ENCODE data around the gene EIF5A2. TPM values are rescaled to one million over a fixed set of nuclear protein-coding genes. Genes with fewer than 3 reads are reported as not detected.
"Not testable (repeated sequence)": the region's sequence is repeated elsewhere in the genome, so short reads cannot be mapped to it uniquely, and the experiment has no call there.

Gene EIF5A2
- total and polyA plus RNA-seq, 2 donors = 2.9 to 6.2 TPM

DNA sequence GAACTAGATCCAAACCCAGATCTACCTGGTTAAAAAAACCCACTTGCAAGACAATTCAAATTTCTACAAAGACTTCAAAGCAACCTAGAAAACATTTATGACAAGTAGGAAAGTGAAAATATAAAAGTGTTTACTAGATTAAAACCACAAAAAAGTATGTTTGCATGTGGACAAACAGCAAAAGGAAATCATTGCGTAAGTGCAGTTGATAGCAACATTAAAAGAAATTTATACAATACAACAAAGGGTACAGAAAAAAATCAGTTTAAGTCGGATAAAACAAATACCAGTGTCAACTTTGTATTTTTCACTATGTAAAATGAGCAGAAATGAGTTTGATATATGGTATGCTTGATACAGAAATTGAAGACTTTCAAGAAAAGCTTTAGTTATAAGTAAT lies 2.6 kb downstream of the EIF5A2 start:
- Histone ChIP-seq H3K4me1 (ENCODE audit: control insufficient read depth in 2 of 2, insufficient read depth in 2 of 2, low read length in 2 of 2) (peaks cover 4 to 12% of the 10 kb centered on the region in 2 donors), H3K4me3 (ENCODE audit: low read length in 2 of 2) (no peak overlapping the region), H3K36me3 (ENCODE audit: control insufficient read depth in 2 of 2, insufficient read depth in 2 of 2, low read length in 1 of 2) (no peaks in the 10 kb centered on the region), H3K27me3 (ENCODE audit: control insufficient read depth in 2 of 2, insufficient read depth in 1 of 2, low read length in 1 of 2) (peaks cover 0 to 5% of the 10 kb centered on the region in 2 donors), H3K27ac (ENCODE audit: low read depth in 1 of 2, low read length in 1 of 2) (no peak overlapping the region), H3K9me3 (ENCODE audit: control insufficient read depth in 2 of 2, insufficient read depth in 1 of 2, low read length in 1 of 2) (peaks cover 6 to 13% of the 10 kb centered on the region in 2 donors)
- no peak for DNase-seq (ENCODE audit: low read depth in 6 of 9, low spot score in 9 of 9)
- WGBS = 94% methylated on average over 2 of the region's 2 CpGs

GRCh38 chr3:170903123-170903522 lies 5.3 kb downstream of the EIF5A2 start:
- Histone ChIP-seq H3K4me1 (ENCODE audit: control insufficient read depth in 2 of 2, insufficient read depth in 2 of 2, low read length in 2 of 2) (peaks cover 4 to 6% of the 10 kb centered on the region in 2 donors), H3K4me3 (ENCODE audit: low read length in 2 of 2) (no peak overlapping the region), H3K36me3 (ENCODE audit: control insufficient read depth in 2 of 2, insufficient read depth in 2 of 2, low read length in 1 of 2) (no peaks in the 10 kb centered on the region), H3K27me3 (ENCODE audit: control insufficient read depth in 2 of 2, insufficient read depth in 1 of 2, low read length in 1 of 2) (no peaks in the 10 kb centered on the region), H3K27ac (ENCODE audit: low read depth in 1 of 2, low read length in 1 of 2) (no peak overlapping the region), H3K9me3 (ENCODE audit: control insufficient read depth in 2 of 2, insufficient read depth in 1 of 2, low read length in 1 of 2) (no peaks in the 10 kb centered on the region)
- no peak for DNase-seq (ENCODE audit: low read depth in 6 of 9, low spot score in 9 of 9)
- 98% methylated on average over 3 of the region's 3 CpGs for WGBS

DNA sequence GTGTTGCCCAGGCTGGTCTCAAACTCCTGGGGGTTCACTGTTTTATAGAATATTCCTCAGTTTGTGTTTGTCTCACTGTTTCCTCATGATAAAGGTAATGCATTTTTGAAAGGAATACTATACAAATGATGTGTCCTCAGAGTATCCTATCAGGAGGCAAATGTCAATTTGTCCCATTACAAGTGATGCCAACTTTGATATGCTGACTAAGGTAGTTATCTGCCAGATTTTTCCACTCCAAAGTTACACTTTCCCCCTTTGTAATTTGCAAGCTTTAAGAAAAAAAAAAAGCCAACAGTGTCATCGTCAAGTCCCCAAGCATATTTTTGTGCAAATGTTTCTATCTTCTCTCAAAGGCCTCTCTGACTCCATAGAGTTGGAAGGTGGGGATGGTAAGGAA lies 9.0 kb downstream of the EIF5A2 start:
- no peak for DNase-seq (ENCODE audit: low read depth in 6 of 9, low spot score in 9 of 9)
- WGBS = 95% methylated on average over 1 of the region's 1 CpG

GRCh38 chr3:170897978-170898377 lies 10.5 kb downstream of the EIF5A2 start:
- H3K27ac ChIP-seq (ENCODE audit: low read depth in 1 of 2, low read length in 1 of 2) = no peak overlapping the region
- no peak overlapping the region for H3K4me3 ChIP-seq (ENCODE audit: low read length in 2 of 2)
- no peaks in the 10 kb centered on the region for H3K9me3 ChIP-seq (ENCODE audit: control insufficient read depth in 2 of 2, insufficient read depth in 1 of 2, low read length in 1 of 2)
- whole genome bisulfite sequencing = 96% methylated on average over 2 of the region's 2 CpGs
- H3K27me3 ChIP-seq (ENCODE audit: control insufficient read depth in 2 of 2, insufficient read depth in 1 of 2, low read length in 1 of 2) = no peaks in the 10 kb centered on the region
- no peak for DNase-seq (ENCODE audit: low read depth in 6 of 9, low spot score in 9 of 9)
- no peaks in the 10 kb centered on the region for H3K36me3 ChIP-seq (ENCODE audit: control insufficient read depth in 2 of 2, insufficient read depth in 2 of 2, low read length in 1 of 2)
- H3K4me1 ChIP-seq (ENCODE audit: control insufficient read depth in 2 of 2, insufficient read depth in 2 of 2, low read length in 2 of 2) = no peaks in the 10 kb centered on the region

More for the DNA sequence above, 9.0 kb downstream of the EIF5A2 start:
- no peak overlapping the region for H3K4me3 ChIP-seq (ENCODE audit: low read length in 2 of 2)
- no peaks in the 10 kb centered on the region for H3K36me3 ChIP-seq (ENCODE audit: control insufficient read depth in 2 of 2, insufficient read depth in 2 of 2, low read length in 1 of 2)
- no peaks in the 10 kb centered on the region for H3K4me1 ChIP-seq (ENCODE audit: control insufficient read depth in 2 of 2, insufficient read depth in 2 of 2, low read length in 2 of 2)
- no peaks in the 10 kb centered on the region for H3K27me3 ChIP-seq (ENCODE audit: control insufficient read depth in 2 of 2, insufficient read depth in 1 of 2, low read length in 1 of 2)
- H3K9me3 ChIP-seq (ENCODE audit: control insufficient read depth in 2 of 2, insufficient read depth in 1 of 2, low read length in 1 of 2) = no peaks in the 10 kb centered on the region
- H3K27ac ChIP-seq (ENCODE audit: low read depth in 1 of 2, low read length in 1 of 2) = no peak overlapping the region

DNA sequence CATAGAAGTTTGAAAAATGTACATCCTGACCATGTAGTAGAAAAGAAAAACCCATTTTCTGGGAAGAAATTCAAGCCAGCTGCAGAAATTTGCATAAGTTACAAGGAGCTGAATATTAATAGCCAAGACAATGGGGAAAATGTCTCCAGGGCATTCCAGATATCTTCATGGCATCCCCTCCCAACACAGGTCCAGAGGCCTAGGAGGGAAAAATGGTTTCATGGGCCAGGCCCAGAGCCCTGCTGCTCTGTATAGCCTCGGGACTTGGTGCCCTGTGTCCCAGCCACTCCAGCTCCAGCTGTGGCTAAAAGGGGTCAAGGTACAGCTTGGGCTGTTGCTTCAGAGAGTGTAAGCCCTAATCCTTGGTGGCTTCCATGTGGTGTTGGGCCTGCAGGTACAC lies 11.2 kb downstream of the EIF5A2 start:
- not testable (repeated sequence) for H3K9me3 ChIP-seq (ENCODE audit: control insufficient read depth in 2 of 2, insufficient read depth in 1 of 2, low read length in 1 of 2); H3K4me1 ChIP-seq (ENCODE audit: control insufficient read depth in 2 of 2, insufficient read depth in 2 of 2, low read length in 2 of 2); H3K4me3 ChIP-seq (ENCODE audit: low read length in 2 of 2); H3K27me3 ChIP-seq (ENCODE audit: control insufficient read depth in 2 of 2, insufficient read depth in 1 of 2, low read length in 1 of 2); H3K27ac ChIP-seq (ENCODE audit: low read depth in 1 of 2, low read length in 1 of 2); DNase-seq (ENCODE audit: low read depth in 6 of 9, low spot score in 9 of 9); H3K36me3 ChIP-seq (ENCODE audit: control insufficient read depth in 2 of 2, insufficient read depth in 2 of 2, low read length in 1 of 2)
- 100% methylated on average over 1 of the region's 1 CpG for WGBS

- no peak for DNase-seq (ENCODE audit: low read depth in 6 of 9, low spot score in 9 of 9)
- Histone ChIP-seq H3K27me3 (ENCODE audit: control insufficient read depth in 2 of 2, insufficient read depth in 1 of 2, low read length in 1 of 2) (no peaks in the 10 kb centered on the region), H3K4me3 (ENCODE audit: low read length in 2 of 2) (no peak overlapping the region), H3K4me1 (ENCODE audit: control insufficient read depth in 2 of 2, insufficient read depth in 2 of 2, low read length in 2 of 2) (no peaks in the 10 kb centered on the region), H3K36me3 (ENCODE audit: control insufficient read depth in 2 of 2, insufficient read depth in 2 of 2, low read length in 1 of 2) (no peaks in the 10 kb centered on the region), H3K27ac (ENCODE audit: low read depth in 1 of 2, low read length in 1 of 2) (no peak overlapping the region), H3K9me3 (ENCODE audit: control insufficient read depth in 2 of 2, insufficient read depth in 1 of 2, low read length in 1 of 2) (no peaks in the 10 kb centered on the region)
- WGBS = 97% methylated on average over 1 of the region's 1 CpG
These were observed 11.7 kb downstream of the EIF5A2 start for GRCh38 chr3:170896781-170897180.

- not testable (repeated sequence) for DNase-seq (ENCODE audit: low read depth in 6 of 9, low spot score in 9 of 9); H3K27me3 ChIP-seq (ENCODE audit: control insufficient read depth in 2 of 2, insufficient read depth in 1 of 2, low read length in 1 of 2); H3K27ac ChIP-seq (ENCODE audit: low read depth in 1 of 2, low read length in 1 of 2); H3K36me3 ChIP-seq (ENCODE audit: control insufficient read depth in 2 of 2, insufficient read depth in 2 of 2, low read length in 1 of 2); H3K4me3 ChIP-seq (ENCODE audit: low read length in 2 of 2); H3K4me1 ChIP-seq (ENCODE audit: control insufficient read depth in 2 of 2, insufficient read depth in 2 of 2, low read length in 2 of 2); H3K9me3 ChIP-seq (ENCODE audit: control insufficient read depth in 2 of 2, insufficient read depth in 1 of 2, low read length in 1 of 2)
- WGBS = 97% methylated on average over 6 of the region's 6 CpGs
These were observed 12.1 kb downstream of the EIF5A2 start for GRCh38 chr3:170896333-170896732.

DNA sequence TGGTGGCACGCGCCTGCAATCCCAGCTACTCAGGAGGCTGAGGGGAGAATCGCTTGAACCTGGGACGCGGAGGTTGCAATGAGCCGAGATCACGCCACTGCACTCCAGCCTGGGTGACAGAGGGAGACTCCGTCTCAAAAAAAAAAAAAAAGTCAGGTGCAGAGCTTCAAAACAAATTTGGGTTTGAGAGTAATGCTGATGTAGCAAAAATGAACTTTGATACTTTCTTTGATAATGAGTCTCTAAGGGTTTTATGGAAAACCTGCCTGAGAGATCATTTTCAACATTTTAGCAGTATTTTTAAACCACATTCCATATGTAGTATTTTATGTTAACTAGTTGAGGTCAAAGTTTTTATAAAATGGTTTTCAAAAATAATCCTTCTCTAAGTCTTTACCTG lies 14.5 kb downstream of the EIF5A2 start:
- H3K27ac ChIP-seq (ENCODE audit: low read depth in 1 of 2, low read length in 1 of 2) = no peak overlapping the region
- H3K4me1 ChIP-seq (ENCODE audit: control insufficient read depth in 2 of 2, insufficient read depth in 2 of 2, low read length in 2 of 2) = no peaks in the 10 kb centered on the region
- H3K9me3 ChIP-seq (ENCODE audit: control insufficient read depth in 2 of 2, insufficient read depth in 1 of 2, low read length in 1 of 2) = no peaks in the 10 kb centered on the region
- no peak overlapping the region for H3K4me3 ChIP-seq (ENCODE audit: low read length in 2 of 2)
- H3K36me3 ChIP-seq (ENCODE audit: control insufficient read depth in 2 of 2, insufficient read depth in 2 of 2, low read length in 1 of 2) = no peaks in the 10 kb centered on the region
- WGBS = over 99% methylated on average over 8 of the region's 8 CpGs
- H3K27me3 ChIP-seq (ENCODE audit: control insufficient read depth in 2 of 2, insufficient read depth in 1 of 2, low read length in 1 of 2) = no peaks in the 10 kb centered on the region
- DNase-seq (ENCODE audit: low read depth in 6 of 9, low spot score in 9 of 9) = no peak

GRCh38 chr3:170889630-170890029 lies 18.8 kb downstream of the EIF5A2 start:
- no peak for DNase-seq (ENCODE audit: low read depth in 6 of 9, low spot score in 9 of 9)
- WGBS = 95% methylated on average over 1 of the region's 1 CpG
- no peaks in the 10 kb centered on the region for H3K36me3 ChIP-seq (ENCODE audit: control insufficient read depth in 2 of 2, insufficient read depth in 2 of 2, low read length in 1 of 2)
- H3K4me3 ChIP-seq (ENCODE audit: low read length in 2 of 2) = no peak overlapping the region
- H3K9me3 ChIP-seq (ENCODE audit: control insufficient read depth in 2 of 2, insufficient read depth in 1 of 2, low read length in 1 of 2) = no peaks in the 10 kb centered on the region
- no peaks in the 10 kb centered on the region for H3K27me3 ChIP-seq (ENCODE audit: control insufficient read depth in 2 of 2, insufficient read depth in 1 of 2, low read length in 1 of 2)
- H3K4me1 ChIP-seq (ENCODE audit: control insufficient read depth in 2 of 2, insufficient read depth in 2 of 2, low read length in 2 of 2) = no peaks in the 10 kb centered on the region
- H3K27ac ChIP-seq (ENCODE audit: low read depth in 1 of 2, low read length in 1 of 2) = no peak overlapping the region

DNA sequence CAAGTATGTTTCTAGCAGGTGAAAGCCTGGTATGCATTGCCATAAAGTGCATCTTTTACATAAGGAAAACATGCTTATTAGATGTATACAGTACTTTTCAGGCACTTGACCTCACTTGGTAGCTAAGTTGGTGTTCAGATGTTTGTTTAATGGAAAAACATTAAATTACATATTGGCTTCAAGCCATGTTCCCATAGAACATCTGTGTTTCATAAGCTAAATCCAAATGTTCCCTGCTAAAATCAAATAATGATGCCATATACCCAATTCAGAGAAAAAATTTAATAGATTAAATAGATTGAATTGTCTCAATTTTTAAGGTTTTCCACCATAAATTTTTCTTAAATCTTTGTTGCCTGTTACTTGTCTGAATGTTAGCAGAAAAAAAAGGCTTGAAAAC lies 19.3 kb downstream of the EIF5A2 start:
- Histone ChIP-seq H3K27ac (ENCODE audit: low read depth in 1 of 2, low read length in 1 of 2) (no peak overlapping the region), H3K36me3 (ENCODE audit: control insufficient read depth in 2 of 2, insufficient read depth in 2 of 2, low read length in 1 of 2) (no peaks in the 10 kb centered on the region), H3K27me3 (ENCODE audit: control insufficient read depth in 2 of 2, insufficient read depth in 1 of 2, low read length in 1 of 2) (no peaks in the 10 kb centered on the region), H3K4me1 (ENCODE audit: control insufficient read depth in 2 of 2, insufficient read depth in 2 of 2, low read length in 2 of 2) (no peaks in the 10 kb centered on the region), H3K4me3 (ENCODE audit: low read length in 2 of 2) (no peak overlapping the region), H3K9me3 (ENCODE audit: control insufficient read depth in 2 of 2, insufficient read depth in 1 of 2, low read length in 1 of 2) (no peaks in the 10 kb centered on the region)
- DNase-seq (ENCODE audit: low read depth in 6 of 9, low spot score in 9 of 9) = no peak

All from thymus (tissue), 11 donors.